RWPE2 (cell line): ENCODE measurements around the gene CDCA4.

Source experiments
- ATAC-seq: fragments of 200-7000 bp; cut with Tn5 transposase; 3 replicates; pipeline ENCODE4 v1.9.1; 2021; ENCODE audit warnings: low read depth
- DNase-seq: peaks from one replicate; pipeline ENCODE4 v3.0.0-alpha.2; 2020; ENCODE audit warnings: low spot score
- H3K27ac ChIP-seq: fragments of 450-650 bp; 2 replicates; pipeline ENCODE4 v1.5.1; 2017; ENCODE audit warnings: mild to moderate bottlenecking; ENCODE audit not compliant: poor library complexity, severe bottlenecking
- H3K27me3 ChIP-seq: fragments of 250-450 bp; sonication (Bioruptor Pico); 2 replicates; pipeline ENCODE4 v1.5.1; 2021; ENCODE audit warnings: mild to moderate bottlenecking, moderate library complexity; ENCODE audit not compliant: insufficient read depth, poor library complexity, severe bottlenecking
- H3K36me3 ChIP-seq: fragments of 250-450 bp; sonication (Bioruptor Pico); 2 replicates; pipeline ENCODE4 v1.5.1; 2020; ENCODE audit warnings: low read depth, mild to moderate bottlenecking, moderate library complexity
- H3K4me1 ChIP-seq: fragments of 250-450 bp; sonication (Bioruptor Pico); 2 replicates; pipeline ENCODE4 v1.5.1; 2021; ENCODE audit warnings: mild to moderate bottlenecking, moderate library complexity; ENCODE audit not compliant: insufficient read depth, poor library complexity, severe bottlenecking
- H3K4me3 ChIP-seq: fragments of 250-450 bp; sonication (Bioruptor Pico); 2 replicates; pipeline ENCODE4 v1.5.1; 2021; ENCODE audit warnings: mild to moderate bottlenecking, moderate library complexity; ENCODE audit not compliant: severe bottlenecking
- H3K9me3 ChIP-seq: fragments of 250-450 bp; sonication (Bioruptor Pico); 2 replicates; pipeline ENCODE4 v1.5.1; 2021; ENCODE audit warnings: mild to moderate bottlenecking, moderate library complexity; ENCODE audit not compliant: severe bottlenecking
- TF ChIP-seq, protein P1 (sequence below): fragments of 450-650 bp; IDR thresholded peaks from one replicate; pipeline ENCODE4 v1.5.1; 2017; ENCODE audit warnings: mild to moderate bottlenecking, moderate library complexity; ENCODE audit not compliant: poor library complexity, severe bottlenecking

Gene CDCA4

DNA sequence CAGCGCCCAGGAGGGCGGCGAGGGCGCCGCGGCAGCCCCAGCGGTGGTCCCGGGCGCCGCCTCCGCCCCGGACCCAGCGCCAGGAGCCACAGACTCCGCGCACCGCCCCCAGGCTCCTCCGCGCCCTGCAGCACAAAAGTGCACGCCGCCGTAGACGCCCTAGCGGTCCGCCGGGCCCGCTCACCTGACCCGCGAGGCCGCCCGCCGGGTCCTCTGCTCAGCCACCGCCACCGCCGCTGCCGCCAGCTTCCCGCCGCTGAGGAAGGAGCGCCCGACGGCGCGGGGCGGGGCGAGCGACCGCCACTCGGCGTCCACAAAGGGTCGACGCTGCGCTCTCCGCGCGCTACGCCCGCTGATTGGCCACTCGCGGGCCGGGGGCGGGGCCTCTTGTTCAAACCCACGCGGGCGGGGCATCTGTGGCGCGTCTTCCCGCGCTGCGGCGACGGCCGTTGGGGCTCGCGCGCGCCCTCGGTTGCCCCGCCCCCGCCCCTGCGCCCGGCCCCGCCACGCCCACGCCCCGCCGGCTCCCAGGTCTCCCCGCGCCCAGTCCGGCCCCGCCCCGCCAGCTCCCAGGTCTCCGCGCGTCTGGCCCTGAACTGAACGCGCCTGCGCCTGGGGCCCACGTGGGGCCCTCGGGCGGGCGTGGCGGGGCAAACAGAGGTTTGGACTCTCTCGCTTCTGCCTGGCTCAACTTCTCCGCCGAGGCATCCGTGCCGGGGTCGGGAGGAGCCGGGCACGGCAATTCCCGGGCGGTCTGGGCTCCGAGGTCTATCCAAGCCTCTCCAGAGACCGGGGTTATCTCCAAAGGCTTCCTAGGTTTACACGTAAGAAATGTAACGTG lies at the start of gene CDCA4:
CDCA4 (minus strand) TSS at position 269 of the 841 bp plus-strand sequence. CDS start 9,154 bp downstream, outside the sequence.
- no peaks in the 10 kb centered on the region for H3K9me3 ChIP-seq
- DNase-seq: peak; percentile 98
- peak within 1 kb of the TSS; percentile 92 for H3K4me3 ChIP-seq
- ATAC-seq: peak; percentile 57
- TF ChIP-seq, protein P1, sequence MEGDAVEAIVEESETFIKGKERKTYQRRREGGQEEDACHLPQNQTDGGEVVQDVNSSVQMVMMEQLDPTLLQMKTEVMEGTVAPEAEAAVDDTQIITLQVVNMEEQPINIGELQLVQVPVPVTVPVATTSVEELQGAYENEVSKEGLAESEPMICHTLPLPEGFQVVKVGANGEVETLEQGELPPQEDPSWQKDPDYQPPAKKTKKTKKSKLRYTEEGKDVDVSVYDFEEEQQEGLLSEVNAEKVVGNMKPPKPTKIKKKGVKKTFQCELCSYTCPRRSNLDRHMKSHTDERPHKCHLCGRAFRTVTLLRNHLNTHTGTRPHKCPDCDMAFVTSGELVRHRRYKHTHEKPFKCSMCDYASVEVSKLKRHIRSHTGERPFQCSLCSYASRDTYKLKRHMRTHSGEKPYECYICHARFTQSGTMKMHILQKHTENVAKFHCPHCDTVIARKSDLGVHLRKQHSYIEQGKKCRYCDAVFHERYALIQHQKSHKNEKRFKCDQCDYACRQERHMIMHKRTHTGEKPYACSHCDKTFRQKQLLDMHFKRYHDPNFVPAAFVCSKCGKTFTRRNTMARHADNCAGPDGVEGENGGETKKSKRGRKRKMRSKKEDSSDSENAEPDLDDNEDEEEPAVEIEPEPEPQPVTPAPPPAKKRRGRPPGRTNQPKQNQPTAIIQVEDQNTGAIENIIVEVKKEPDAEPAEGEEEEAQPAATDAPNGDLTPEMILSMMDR: no peak
- H3K4me1 ChIP-seq: peaks cover 74% of the 10 kb centered on the region
- H3K27ac ChIP-seq: peak within 1 kb of the TSS; percentile 100
- H3K36me3 ChIP-seq: peaks cover 47% of the 10 kb centered on the region
- H3K27me3 ChIP-seq: no peaks in the 10 kb centered on the region

DNA sequence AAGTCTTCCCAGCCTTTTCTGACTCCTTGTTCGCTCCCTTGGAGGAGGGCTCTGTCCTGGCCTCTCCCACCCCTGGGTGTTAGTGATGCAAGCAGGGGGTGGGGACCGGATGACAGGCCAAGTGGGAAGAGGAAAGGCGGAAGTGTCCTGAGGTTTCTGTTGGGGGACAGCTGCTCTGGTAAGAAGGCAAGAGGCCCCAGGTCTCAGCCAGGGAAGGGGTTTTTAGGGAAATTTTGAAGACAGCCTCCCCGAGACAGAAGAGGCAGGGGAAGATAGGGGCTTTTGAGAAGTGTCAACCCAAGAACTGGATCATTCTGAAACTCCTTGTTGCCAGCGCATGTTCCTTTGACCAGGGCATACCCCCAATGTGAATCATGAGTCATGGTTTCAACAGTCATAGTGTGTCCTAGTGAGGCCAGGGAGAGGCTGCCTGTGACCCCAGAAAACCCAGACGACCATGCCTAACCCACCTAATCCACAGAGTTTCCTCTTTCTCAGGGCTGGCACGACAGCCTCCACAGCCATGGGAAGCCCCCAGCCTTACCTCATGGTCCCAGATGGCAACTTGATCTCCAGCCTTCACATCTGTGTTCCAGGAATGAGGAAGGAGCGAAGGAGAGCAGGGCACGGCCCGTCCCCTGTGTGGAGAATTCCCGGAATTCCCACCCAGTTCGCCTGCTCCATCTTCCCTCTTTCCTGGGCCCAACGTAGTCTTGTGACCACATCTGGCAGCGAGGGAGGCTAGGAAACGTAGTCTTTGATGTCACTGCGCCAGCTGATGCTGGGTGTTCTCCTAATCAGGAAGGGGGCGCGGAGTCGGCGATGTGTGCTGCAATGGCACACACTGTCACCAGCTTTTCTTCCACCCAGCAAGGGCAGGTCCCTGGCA lies 49.2 kb upstream of the CDCA4 start:
- Histone ChIP-seq H3K27ac (no peak overlapping the region), H3K9me3 (no peaks in the 10 kb centered on the region), H3K27me3 (no peaks in the 10 kb centered on the region), H3K36me3 (no peaks in the 10 kb centered on the region), H3K4me3 (no peak overlapping the region), H3K4me1 (no peaks in the 10 kb centered on the region)
- DNase-seq (no peak), ATAC-seq (no peak)
- TF ChIP-seq, protein P1: no peak

DNA sequence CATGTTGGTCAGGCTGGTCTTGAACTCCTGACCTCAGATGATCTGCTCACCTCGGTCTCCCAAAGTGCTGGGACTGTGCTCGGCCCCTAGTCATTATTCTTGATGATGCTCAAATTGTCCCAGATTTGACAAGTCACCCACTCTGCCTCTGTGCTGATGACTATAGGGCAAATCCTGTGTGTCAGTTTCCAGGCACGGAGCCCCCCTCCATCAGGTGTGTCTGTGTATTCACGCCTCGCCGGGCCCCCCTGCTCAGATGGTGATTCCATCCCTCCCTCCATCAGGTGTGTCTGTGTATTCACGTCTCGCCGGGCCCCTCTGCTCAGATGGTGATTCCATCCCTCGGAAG lies 48.6 kb upstream of the CDCA4 start:
- H3K27ac ChIP-seq: no peak overlapping the region
- H3K27me3 ChIP-seq: no peaks in the 10 kb centered on the region
- H3K4me1 ChIP-seq: no peaks in the 10 kb centered on the region

DNA sequence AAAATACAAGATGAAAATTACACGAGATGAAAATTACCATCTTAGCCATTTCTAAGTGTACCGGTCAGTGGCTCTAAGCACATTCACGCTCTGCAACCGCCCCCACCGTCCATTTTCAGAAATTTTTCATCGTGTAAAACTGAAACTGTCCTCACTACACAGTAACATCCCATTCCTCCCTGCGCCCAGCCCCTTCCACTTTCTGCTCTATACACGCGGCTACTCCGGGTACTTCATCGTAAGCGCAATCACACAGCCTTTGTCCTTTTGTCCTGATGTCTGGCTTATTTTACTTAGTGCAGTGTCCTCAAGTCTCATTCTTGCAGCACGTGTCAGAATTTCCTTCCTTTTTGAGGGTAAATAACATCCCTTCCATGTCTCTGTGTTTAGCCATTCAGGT lies 47.9 kb upstream of the CDCA4 start:
- no peak for ATAC-seq
- H3K4me3 ChIP-seq: no peak overlapping the region
- no peaks in the 10 kb centered on the region for H3K27me3 ChIP-seq

More for the DNA sequence above, 48.6 kb upstream of the CDCA4 start:
- no peak overlapping the region for H3K4me3 ChIP-seq
- ATAC-seq (no peak), DNase-seq (no peak)
- H3K9me3 ChIP-seq: no peaks in the 10 kb centered on the region
- TF ChIP-seq, protein P1: no peak
- no peaks in the 10 kb centered on the region for H3K36me3 ChIP-seq

More for the DNA sequence above, 47.9 kb upstream of the CDCA4 start:
- TF ChIP-seq, protein P1: no peak
- no peak overlapping the region for H3K27ac ChIP-seq
- no peaks in the 10 kb centered on the region for H3K9me3 ChIP-seq
- DNase-seq: no peak
- no peaks in the 10 kb centered on the region for H3K4me1 ChIP-seq
- no peaks in the 10 kb centered on the region for H3K36me3 ChIP-seq
